ENCODE measurements around the gene ATF6. TPM values are rescaled to one million over a fixed set of nuclear protein-coding genes. Genes with fewer than 3 reads are reported as not detected.

Gene ATF6
- total RNA-seq, 1 donor from 2014 or later: 22.9 TPM

GRCh38 chr1:161726473-161727255, 39.5 kb upstream of the ATF6 start:
- peak overlapping the region; percentile 85 for H3K27ac Mint-ChIP-seq
- peak; percentile 41 for TF ChIP-seq CTCF (conservative IDR thresholded peaks at IDR 0.05)
- H3K36me3 Mint-ChIP-seq: no peaks in the 10 kb centered on the region
- H3K9me3 Mint-ChIP-seq: peaks cover 4% of the 10 kb centered on the region
- peaks cover 59% of the 10 kb centered on the region for H3K27me3 Mint-ChIP-seq
- H3K4me3 Mint-ChIP-seq: peak overlapping the region; percentile 97
- peaks cover 13% of the 10 kb centered on the region for H3K4me1 Mint-ChIP-seq (ENCODE audit: unreplicated experiment)
- peak; percentile 87 for DNase-seq (ENCODE audit: extremely low spot score, unreplicated experiment)

- H3K27me3 Mint-ChIP-seq: peaks cover 55% of the 10 kb centered on the region
- TF ChIP-seq CTCF (conservative IDR thresholded peaks at IDR 0.05): no peak
- peak overlapping the region; percentile 97 for H3K4me3 Mint-ChIP-seq
- peaks cover 13% of the 10 kb centered on the region for H3K4me1 Mint-ChIP-seq (ENCODE audit: unreplicated experiment)
- DNase-seq (ENCODE audit: extremely low spot score, unreplicated experiment): no peak
- H3K27ac Mint-ChIP-seq: peak overlapping the region; percentile 76
- H3K9me3 Mint-ChIP-seq: peaks cover 4% of the 10 kb centered on the region
- H3K36me3 Mint-ChIP-seq: no peaks in the 10 kb centered on the region
Measured at GRCh38 chr1:161727256-161727924, 38.7 kb upstream of the ATF6 start.

GRCh38 chr1:161728376-161729226, 37.5 kb upstream of the ATF6 start:
- H3K27me3 Mint-ChIP-seq: peaks cover 52% of the 10 kb centered on the region
- peak overlapping the region; percentile 33 for H3K27ac Mint-ChIP-seq
- peak overlapping the region; percentile 97 for H3K4me3 Mint-ChIP-seq
- H3K4me1 Mint-ChIP-seq (ENCODE audit: unreplicated experiment): peaks cover 13% of the 10 kb centered on the region
- no peaks in the 10 kb centered on the region for H3K36me3 Mint-ChIP-seq
- no peak for DNase-seq (ENCODE audit: extremely low spot score, unreplicated experiment)
- no peak for TF ChIP-seq CTCF (conservative IDR thresholded peaks at IDR 0.05)
- peaks cover 4% of the 10 kb centered on the region for H3K9me3 Mint-ChIP-seq

- TF ChIP-seq CTCF (conservative IDR thresholded peaks at IDR 0.05): no peak
- H3K4me1 Mint-ChIP-seq (ENCODE audit: unreplicated experiment): peaks cover 13% of the 10 kb centered on the region
- H3K36me3 Mint-ChIP-seq: no peaks in the 10 kb centered on the region
- no peak for DNase-seq (ENCODE audit: extremely low spot score, unreplicated experiment)
- H3K4me3 Mint-ChIP-seq: no peak overlapping the region
- H3K27me3 Mint-ChIP-seq: peaks cover 44% of the 10 kb centered on the region
- peaks cover 4% of the 10 kb centered on the region for H3K9me3 Mint-ChIP-seq
- peak overlapping the region; percentile 33 for H3K27ac Mint-ChIP-seq
Measured at GRCh38 chr1:161730050-161730564, 36.0 kb upstream of the ATF6 start.

- no peaks in the 10 kb centered on the region for H3K36me3 Mint-ChIP-seq
- peaks cover 4% of the 10 kb centered on the region for H3K9me3 Mint-ChIP-seq
- DNase-seq (ENCODE audit: extremely low spot score, unreplicated experiment): no peak
- H3K4me1 Mint-ChIP-seq (ENCODE audit: unreplicated experiment): peaks cover 6% of the 10 kb centered on the region
- TF ChIP-seq CTCF (conservative IDR thresholded peaks at IDR 0.05): no peak
- peaks cover 47% of the 10 kb centered on the region for H3K27me3 Mint-ChIP-seq
- peak overlapping the region; percentile 4 for H3K4me3 Mint-ChIP-seq
- no peak overlapping the region for H3K27ac Mint-ChIP-seq
Measured at GRCh38 chr1:161731241-161731640, 34.9 kb upstream of the ATF6 start.
